GM19025 (cell line): ENCODE measurements around the gene FAM222A.

Experiments used
- ATAC-seq: cut with Tn5 transposase; IDR thresholded peaks from one replicate; pipeline ENCODE4 v1.9.1; 2021; ENCODE audit warnings: mild to moderate bottlenecking, low read depth, moderate library complexity; ENCODE audit not compliant: unreplicated experiment

The FAM222A gene

DNA sequence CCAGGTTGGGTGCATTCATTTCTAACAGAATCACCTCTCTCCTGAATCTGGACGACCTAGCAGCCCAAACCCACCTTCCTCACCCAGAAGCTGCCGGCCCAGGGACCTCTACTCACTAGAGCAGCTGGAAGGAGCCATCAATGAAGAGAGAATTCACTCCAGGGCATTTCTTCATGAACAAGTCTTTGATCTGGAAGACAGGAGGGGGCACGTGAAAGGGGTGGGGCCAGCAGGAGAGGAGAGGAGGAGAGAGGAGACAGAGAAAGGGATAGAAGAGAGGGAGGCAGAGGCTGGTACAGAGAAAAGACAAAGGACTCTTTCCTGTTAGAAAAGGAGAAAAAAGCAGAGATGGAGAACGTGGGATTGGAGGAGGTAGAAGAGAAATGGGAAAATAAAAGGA is 79.8 kb downstream of the FAM222A start:
- ATAC-seq = no peak

DNA sequence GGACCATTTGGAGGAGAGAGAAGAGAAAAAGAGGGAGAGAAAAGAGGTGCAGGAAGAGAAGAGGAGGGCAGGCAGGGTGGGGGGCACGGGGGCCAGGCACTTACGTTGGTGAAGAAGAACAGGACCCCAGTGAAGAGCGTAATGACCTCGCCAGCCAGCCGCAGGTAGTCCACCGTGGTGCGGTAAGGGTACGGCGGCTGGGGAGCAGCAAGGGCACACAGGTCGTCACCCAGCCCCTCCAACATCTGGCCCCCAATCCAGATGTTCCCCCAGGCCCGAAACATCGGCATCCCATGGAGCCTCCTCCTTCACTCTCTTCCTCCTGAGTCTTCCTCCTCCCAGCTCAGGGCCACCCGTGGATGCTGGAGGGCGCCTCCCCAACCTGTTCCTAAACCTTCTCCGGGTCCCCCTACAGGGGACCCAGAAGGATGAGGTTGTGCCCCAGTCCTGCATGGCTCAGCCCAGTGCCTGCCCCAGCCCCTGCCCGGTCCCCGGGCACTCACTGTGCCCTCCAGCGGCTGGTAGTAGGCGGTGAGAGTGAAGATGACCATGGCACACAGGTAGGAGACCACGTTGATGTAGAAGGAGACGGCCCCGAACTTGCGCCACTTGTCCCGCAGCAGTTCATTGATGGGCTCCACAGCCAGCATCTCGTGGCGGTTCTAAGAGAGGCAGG is 80.3 kb downstream of the FAM222A start:
- no peak for ATAC-seq

- no peak for ATAC-seq
These were observed 81.4 kb downstream of the FAM222A start for GRCh38 chr12:109795023-109795422.

GRCh38 chr12:109796057-109796456 is 82.4 kb downstream of the FAM222A start:
- no peak for ATAC-seq

- no peak for ATAC-seq
These were observed 84.5 kb downstream of the FAM222A start for GRCh38 chr12:109797905-109798669.

DNA sequence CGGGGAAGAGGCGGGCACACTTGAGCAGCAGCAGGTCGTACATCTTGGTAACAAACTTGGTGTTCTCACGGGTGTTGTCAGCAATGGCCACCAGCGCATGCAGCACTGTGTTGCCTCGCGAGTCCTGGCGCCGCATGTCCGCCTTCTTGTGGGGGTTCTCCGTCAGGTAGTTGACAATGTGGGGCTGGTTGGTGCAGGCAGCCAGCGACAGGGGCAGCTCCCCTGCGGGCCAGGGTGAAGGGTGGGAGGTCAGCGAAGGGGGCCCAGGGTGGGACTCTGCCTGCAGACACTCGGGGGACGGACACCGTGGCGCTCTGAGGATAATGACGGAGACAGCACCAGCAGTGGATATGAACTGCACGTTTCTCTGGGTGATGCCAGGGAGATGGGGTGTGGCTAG is 85.1 kb downstream of the FAM222A start:
- no peak for ATAC-seq

DNA sequence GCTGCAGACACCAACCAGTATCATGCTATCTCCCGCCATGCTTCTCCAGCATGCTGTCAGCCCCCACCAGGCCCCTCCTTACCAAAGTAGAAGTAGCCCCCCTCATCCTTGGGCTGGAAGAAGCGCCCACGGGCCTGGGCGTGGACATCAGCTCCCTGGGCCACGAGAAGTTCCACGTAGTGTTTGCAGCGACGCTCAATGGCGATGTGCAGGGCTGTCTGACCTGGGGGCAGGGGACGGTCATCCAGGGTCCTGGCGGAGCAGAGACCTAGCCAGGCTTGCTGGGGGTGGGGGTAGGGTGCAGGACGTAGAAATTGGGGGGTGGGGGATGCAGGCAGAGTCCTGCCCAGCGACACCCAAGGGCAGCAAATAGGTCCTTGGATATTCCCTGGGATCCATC is 86.9 kb downstream of the FAM222A start:
- ATAC-seq = no peak

DNA sequence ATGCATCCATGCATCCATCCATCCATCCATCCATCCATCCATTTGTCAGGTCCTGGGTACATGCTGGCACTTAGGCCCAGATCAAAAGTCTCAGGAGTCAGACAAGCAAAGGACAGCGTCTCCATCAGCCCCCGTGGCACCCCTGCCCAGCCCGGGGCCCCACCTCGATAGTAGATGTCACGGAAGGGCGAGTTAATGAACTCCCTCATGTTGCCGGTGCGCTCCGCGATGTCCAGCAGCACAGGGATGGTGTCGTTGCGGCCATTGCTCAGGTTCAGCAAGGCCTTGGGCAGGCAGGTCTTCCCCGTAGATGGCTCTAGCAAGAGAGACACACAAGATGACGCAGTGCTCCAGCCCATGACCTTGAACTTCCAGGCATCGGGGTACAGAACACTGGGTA is 89.2 kb downstream of the FAM222A start:
- ATAC-seq = no peak

DNA sequence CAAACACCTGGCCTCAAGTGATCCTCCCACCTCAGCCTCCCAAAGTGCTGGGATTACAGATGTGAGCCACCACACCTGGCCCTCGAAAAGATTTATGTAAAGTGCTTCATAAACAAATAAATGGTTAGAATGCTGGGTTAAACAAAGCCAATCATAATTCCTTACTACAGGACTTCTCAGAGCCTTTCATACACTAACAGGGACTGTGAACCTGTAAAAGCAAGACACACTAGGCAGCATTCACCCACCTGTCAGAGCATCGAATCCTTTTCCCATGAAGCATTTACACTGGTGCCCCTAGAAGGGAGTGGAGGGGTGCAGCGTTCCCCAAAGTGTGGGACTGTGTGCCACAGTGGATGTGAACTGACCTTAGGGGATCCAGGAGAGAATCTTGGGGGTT is 90.1 kb downstream of the FAM222A start:
- ATAC-seq = no peak

DNA sequence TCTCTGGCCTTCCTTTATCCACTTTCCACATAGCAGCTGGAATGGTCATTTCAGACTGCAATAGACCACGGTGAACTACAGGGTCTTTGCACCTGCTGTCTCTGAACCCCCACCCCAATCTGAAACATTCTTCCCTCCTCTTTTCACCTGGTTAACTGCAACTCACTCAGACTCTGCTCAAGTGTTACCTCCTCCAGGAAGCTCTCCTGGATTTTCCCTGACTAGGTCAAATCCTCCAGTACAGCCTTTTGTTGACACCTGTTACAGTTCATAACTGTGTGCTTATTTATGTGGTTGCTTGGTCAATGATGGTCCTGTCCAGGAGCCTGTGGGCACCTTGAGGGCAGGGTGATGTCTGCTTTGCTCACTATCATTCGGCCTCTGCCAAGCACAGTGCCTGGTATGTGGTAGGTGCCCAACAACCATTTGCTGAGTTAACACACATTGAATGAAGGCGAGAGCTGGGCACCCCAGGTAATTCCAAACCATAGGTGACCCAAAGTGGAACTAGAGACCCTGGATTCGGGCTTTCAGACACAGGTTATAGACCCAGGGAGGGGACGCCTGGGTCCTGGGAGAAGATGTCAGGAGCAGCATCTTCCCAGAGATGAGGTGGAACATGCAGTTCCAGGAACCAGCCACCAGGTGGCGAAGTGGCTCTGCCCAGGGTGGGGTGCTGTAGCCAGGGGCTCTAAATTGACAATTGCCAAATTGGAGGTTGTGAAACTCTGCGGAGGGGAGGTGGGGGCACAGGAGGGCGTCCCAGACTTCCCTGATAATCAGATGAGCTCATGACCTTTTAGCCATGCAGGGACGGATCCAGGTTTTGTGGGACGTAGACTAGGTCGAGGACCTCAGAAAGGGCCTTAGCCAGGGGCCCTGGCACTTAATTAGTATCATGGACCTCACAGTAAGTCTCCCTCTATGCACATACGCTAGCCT is 91.5 kb downstream of the FAM222A start:
- no peak for ATAC-seq

GRCh38 chr12:109807954-109808643 is 94.5 kb downstream of the FAM222A start:
- ATAC-seq = no peak

GRCh38 chr12:109808876-109809646 is 95.4 kb downstream of the FAM222A start:
- ATAC-seq = no peak

- no peak for ATAC-seq
These were observed 97.5 kb downstream of the FAM222A start for GRCh38 chr12:109810954-109811623.

- ATAC-seq = no peak
These were observed 98.0 kb downstream of the FAM222A start for GRCh38 chr12:109811624-109811995.

- no peak for ATAC-seq
These were observed 100.3 kb downstream of the FAM222A start for GRCh38 chr12:109813810-109814416.

DNA sequence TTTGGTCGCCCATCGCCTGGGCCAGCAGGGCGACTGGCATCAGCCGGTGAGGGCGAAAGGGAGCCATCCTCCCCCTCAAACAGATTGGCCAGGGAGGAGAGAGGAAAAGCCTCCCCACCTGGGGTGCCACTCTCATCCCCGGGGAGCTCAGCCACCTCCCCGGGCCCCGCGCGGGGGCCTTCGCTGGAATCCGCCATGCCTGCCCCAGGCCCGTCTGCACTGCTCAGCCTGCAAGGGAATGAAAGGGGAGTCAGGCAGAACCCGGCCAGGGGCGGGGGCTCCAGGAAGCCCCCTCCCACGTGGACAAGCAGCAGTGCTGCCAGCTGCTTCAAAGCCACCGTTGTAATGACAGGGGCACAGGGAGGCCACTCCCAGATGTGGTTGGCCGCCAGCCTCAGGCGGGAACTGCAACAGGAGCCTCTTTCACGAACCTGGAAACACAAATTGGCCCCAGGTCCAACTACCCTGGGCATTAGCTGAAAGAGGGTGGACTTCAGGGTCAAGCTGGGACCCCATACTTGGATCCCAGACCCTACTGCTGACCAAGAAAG is 101.0 kb downstream of the FAM222A start:
- ATAC-seq = no peak

DNA sequence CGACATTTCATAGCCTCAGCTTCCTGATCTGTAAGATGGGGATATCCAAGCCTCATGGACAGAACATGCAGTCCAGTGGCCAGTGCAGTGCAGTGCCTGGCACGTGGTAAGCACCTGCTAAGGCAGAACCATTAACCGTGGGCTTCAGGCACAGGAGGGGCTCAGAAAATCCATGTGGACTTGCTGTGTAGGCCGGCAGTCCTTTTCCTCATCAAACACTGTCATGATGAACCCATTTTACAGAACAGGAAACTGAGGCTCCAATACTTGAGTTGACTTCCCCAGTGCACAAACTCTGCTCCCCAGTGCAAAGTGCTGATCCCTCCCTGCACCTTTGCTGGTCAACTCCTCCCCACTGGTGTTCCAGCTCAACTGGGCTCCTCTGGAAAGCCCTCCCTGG is 101.6 kb downstream of the FAM222A start:
- ATAC-seq = no peak

DNA sequence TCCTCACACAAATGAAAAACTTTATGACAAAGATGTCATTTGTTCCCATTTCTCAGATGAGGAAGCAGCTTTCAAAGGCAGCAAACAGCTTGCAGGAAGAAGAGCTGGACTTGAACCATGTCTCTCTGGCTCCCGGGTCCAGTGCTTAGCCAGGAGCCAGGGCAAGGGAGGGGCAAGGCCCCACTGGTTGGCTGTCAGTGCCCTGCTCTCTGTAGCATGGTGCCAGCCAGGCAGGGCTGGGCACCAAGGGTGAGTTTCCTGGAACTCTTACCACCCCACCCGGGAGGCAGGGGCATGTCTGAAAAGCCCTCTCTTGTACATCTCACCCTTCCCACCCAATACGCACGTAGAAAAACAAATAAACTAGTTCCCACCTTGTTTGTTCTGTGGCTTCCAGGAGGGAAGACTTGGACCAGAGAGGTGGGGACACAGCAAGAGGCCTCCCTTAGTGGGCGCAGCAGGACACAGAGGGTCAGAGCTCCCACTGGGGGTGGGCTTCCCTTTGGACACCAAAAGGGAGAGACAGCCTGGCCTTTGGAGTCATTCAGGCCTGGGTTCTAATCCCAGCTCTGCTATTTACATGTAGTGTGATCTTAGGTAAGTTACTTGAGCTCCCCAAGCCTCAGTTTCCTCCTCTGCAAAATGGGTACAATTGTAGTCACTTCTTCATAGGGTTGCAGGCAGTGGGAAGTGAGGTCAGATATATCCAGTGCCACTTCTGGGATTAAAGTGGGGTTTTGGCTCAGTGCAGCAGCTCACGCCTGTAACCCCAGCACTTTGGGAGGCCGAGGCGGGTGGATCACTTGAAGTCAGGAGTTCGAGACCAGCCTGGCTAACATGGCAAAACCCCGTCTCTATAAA is 102.4 kb downstream of the FAM222A start:
- ATAC-seq = no peak
